ENCODE data around the gene OR5AU1. TPM values are rescaled to one million over a fixed set of nuclear protein-coding genes. Genes with fewer than 3 reads are reported as not detected.

The OR5AU1 gene
- total RNA-seq, 1 experiment from 2014 or later: not detected

GRCh38 chr14:21203470-21204166, 47.8 kb upstream of the OR5AU1 start:
- ChIA-PET POLR2A (interaction anchor here (0.6 to 2.8 kb wide), 5 partner anchors 11 to 227 kb away, joined by 3 to 8 read pairs (median 3); no protein-coding TSS in a partner anchor), CTCF (no interaction called here)
- Mint-ChIP-seq H3K4me1 (ENCODE audit: insufficient read depth, unreplicated experiment) (peaks cover 9% of the 10 kb centered on the region), H3K27me3 (ENCODE audit: insufficient read depth, unreplicated experiment) (no peaks in the 10 kb centered on the region), H3K36me3 (ENCODE audit: insufficient read depth, unreplicated experiment) (peaks cover 96% of the 10 kb centered on the region), H3K27ac (ENCODE audit: low read depth, unreplicated experiment) (no peak overlapping the region), H3K9me3 (ENCODE audit: unreplicated experiment) (no peaks in the 10 kb centered on the region), H3K4me3 (ENCODE audit: unreplicated experiment) (no peak overlapping the region)
- no peak for DNase-seq (ENCODE audit: unreplicated experiment)
- BruUV-seq (replicated peaks): no TSS peak
- TF ChIP-seq CTCF (IDR thresholded peaks at IDR 0.05; ENCODE audit: unreplicated experiment): no peak
- intact Hi-C loops (cut with micrococcal nuclease): no loop called here

- POLR2A ChIA-PET: interaction anchor here (0.7 to 2.8 kb wide), 6 partner anchors 10 to 269 kb away, joined by 3 to 8 read pairs (median 3); no protein-coding TSS in a partner anchor
- H3K36me3 Mint-ChIP-seq (ENCODE audit: insufficient read depth, unreplicated experiment): peaks cover 94% of the 10 kb centered on the region
- no TSS peak for BruUV-seq (replicated peaks)
Observed at GRCh38 chr14:21202463-21203358, 46.8 kb upstream of the OR5AU1 start.

GRCh38 chr14:21201732-21202462, 46.0 kb upstream of the OR5AU1 start:
- Mint-ChIP-seq H3K4me1 (ENCODE audit: insufficient read depth, unreplicated experiment) (peaks cover 9% of the 10 kb centered on the region), H3K9me3 (ENCODE audit: unreplicated experiment) (no peaks in the 10 kb centered on the region), H3K36me3 (ENCODE audit: insufficient read depth, unreplicated experiment) (peaks cover 88% of the 10 kb centered on the region), H3K4me3 (ENCODE audit: unreplicated experiment) (no peak overlapping the region), H3K27me3 (ENCODE audit: insufficient read depth, unreplicated experiment) (no peaks in the 10 kb centered on the region), H3K27ac (ENCODE audit: low read depth, unreplicated experiment) (peak overlapping the region; percentile 44)
- no TSS peak for BruUV-seq (replicated peaks)
- intact Hi-C loops (cut with micrococcal nuclease): no loop called here
- ChIA-PET POLR2A (interaction anchor here (0.7 to 2.8 kb wide), 4 partner anchors 8 to 75 kb away, joined by 3 to 8 read pairs (median 4); no protein-coding TSS in a partner anchor), CTCF (no interaction called here)
- DNase-seq (ENCODE audit: unreplicated experiment): no peak
- no peak for TF ChIP-seq CTCF (IDR thresholded peaks at IDR 0.05; ENCODE audit: unreplicated experiment)

More at GRCh38 chr14:21202463-21203358, 46.8 kb upstream of the OR5AU1 start:
- H3K4me1 Mint-ChIP-seq (ENCODE audit: insufficient read depth, unreplicated experiment): peaks cover 9% of the 10 kb centered on the region
- intact Hi-C loops (cut with micrococcal nuclease): no loop called here
- H3K9me3 Mint-ChIP-seq (ENCODE audit: unreplicated experiment): no peaks in the 10 kb centered on the region
- H3K27me3 Mint-ChIP-seq (ENCODE audit: insufficient read depth, unreplicated experiment): no peaks in the 10 kb centered on the region
- no peak for TF ChIP-seq CTCF (IDR thresholded peaks at IDR 0.05; ENCODE audit: unreplicated experiment)
- peak overlapping the region; percentile 44 for H3K27ac Mint-ChIP-seq (ENCODE audit: low read depth, unreplicated experiment)
- no peak overlapping the region for H3K4me3 Mint-ChIP-seq (ENCODE audit: unreplicated experiment)
- CTCF ChIA-PET: no interaction called here
- no peak for DNase-seq (ENCODE audit: unreplicated experiment)
